Stimulated activated CD8-positive, alpha-beta memory T cell treated with anti-CD3 and anti-CD28 coated beads, Interleukin-15, amount 100 ng/mL, for 24 hours (primary cell): ENCODE measurements around the gene OR11H7.
"Not testable (repeated sequence)": the region's sequence is repeated elsewhere in the genome, so short reads cannot be mapped to it uniquely, and the experiment has no call there.

Source experiments
- DNase-seq: peaks from one replicate; pipeline ENCODE4 v3.0.0-alpha.2; 2020; ENCODE audit warnings: low read depth

Gene OR11H7

DNA sequence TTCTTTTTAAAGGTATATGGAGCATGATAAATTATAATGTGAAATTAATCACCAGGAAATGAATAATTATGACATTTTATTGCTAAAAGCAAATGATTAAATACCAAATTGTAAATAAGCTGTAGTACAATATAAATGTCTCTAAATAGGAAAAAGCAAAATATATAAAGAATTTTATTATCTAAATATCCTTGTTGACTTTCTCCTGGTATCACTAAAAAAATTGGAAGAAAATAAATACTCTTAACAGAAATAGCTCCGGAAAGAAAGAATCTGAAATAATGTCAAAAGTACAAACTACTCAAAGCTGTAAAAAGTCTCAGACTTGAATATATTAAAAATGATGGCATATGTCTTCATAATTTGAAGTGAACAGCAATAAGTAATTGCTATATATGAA is at the start of gene OR11H7:
OR11H7 (plus strand) TSS at position 301 of the 400 bp plus-strand sequence.
- DNase-seq: no peak

- DNase-seq: no peak
Measured at GRCh38 chr14:20179218-20179617, 49.6 kb upstream of the OR11H7 start.

DNA sequence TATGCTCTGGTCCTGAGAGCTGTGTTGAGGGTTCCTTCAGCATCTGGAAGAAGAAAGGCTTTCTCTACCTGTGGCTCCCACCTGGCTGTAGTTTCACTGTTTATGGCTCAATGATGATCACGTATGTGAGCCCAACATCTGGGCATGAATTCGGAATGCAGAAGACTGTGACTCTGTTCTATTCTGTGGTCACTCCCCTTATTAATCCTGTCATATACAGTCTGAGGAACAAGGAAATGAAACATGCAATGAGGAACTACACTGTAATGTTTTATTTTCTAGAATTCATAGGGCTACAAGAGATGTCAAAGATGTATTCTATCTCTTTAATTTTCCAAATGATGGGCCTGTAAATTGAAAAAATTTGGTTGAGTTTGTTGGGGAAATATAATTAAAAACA is 48.9 kb upstream of the OR11H7 start:
- no peak for DNase-seq

DNA sequence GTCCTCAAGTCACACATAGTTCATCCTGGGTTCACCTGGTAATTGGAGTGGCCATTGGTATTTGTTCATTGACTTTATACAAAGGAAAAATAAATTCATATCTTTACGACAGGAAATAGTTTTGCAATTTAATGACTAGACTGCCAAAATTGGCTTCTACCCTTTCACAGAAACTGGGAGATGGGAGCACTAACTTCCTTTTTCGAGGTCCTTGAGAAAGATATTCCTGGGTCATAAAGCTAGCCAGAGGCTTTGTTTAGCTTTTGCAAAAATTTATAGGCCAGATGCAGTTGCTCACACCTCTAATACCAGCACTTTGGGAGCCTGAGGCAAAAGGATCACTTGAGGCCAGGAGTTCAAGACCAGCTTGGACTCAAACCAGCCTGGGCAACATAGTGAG is 48.3 kb upstream of the OR11H7 start:
- no peak for DNase-seq

DNA sequence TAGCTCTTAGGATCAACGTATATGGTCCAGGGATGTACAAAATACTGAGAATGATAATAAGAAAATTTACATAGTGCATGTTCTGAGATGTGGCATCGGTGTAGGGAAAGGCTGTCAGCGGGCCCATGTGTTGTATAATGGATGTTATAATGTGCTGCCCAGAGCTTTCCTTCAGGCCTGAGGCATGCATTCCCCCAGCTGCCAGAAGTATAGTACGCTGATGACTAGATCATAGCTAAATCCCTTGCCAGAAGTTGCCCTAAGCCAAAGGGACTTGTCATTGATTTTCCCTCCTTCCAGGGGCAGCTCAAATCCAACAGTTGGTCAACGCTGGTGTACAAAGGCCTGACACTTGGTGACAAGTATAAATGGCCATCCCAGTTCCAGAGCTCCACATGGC is 44.6 kb upstream of the OR11H7 start:
- DNase-seq: no peak

- no peak for DNase-seq
Measured at GRCh38 chr14:20190596-20190995, 38.2 kb upstream of the OR11H7 start, which contains the start of gene OR11G2. OR11G2 (plus strand) TSS chr14:20190896; CDS start chr14:20197438, 6,542 bp downstream.

DNA sequence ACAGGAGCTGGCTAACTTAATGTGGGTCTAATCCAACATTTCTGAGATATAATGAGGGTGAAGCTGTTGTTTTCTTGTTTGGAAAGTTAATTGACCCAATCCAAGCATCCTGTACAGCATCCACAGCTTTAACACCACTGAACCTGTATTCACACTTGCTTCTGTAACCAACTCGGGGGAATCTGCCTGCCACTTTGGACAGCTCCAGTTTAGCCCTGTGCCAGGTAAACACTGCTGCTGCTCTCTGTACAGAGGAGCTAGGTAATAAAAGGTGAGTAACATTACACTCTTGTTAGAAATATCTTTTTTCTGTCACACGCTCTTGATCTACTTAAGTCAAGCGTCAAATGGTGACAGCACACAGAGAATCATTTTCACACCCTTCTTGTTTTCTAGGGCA is 37.4 kb upstream of the OR11H7 start:
- DNase-seq: no peak

DNA sequence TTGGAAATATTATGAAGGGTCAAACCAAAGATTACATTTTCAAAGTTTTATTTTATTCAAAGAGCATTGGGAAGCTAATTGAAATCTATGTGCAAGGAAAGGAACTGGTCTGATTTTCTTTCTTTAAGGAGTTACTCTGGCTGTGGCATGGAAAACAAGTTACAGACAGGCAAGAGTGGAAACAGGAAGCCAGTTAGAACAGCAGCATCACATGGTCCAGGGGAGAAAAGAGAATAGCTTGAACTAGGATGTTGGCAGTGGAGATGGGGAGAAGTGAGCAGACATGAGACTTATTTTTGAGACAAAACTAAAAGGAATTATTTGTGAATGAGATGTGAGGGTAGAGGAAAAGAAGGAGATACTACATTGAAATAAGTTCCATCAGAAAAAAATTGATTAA is 34.7 kb upstream of the OR11H7 start:
- no peak for DNase-seq

DNA sequence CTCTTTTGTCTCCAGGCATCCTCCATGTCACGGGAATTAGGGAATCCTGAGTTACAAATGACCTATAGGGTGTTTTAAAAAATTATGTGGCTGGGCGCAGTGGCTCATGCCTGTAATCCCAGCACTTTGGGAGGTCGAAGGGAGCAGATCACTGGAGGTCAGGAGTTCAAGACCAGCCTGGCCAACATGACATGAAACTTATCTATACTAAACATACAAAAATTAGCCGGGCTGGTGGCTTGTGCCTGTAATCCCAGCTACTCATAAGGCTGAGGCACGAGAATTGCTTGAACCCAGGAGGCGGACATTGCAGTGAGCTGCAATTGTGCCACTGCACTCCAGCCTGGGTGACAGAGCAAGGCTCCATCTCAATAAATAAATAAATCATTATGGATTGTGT is 33.6 kb upstream of the OR11H7 start:
- DNase-seq: not testable (repeated sequence)

DNA sequence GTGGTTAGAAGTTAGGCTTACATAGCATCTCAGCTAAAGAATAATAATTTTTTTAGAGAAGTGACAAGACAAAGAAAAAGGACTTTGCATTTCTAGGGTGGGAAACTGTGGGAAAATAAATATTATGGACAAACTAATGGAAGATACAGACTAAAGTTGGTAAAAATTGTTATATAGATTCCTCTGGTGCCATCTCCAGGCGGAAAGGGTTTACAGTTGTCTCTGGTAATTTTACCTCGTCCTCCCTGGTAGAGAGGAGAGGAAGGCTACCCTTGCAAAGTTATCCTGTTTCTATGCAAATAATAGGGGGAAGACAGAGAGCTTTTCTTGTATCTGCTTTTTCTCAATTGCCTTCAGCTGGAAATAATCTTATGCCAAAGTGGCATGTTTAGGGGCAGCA is 32.9 kb upstream of the OR11H7 start:
- DNase-seq: no peak

DNA sequence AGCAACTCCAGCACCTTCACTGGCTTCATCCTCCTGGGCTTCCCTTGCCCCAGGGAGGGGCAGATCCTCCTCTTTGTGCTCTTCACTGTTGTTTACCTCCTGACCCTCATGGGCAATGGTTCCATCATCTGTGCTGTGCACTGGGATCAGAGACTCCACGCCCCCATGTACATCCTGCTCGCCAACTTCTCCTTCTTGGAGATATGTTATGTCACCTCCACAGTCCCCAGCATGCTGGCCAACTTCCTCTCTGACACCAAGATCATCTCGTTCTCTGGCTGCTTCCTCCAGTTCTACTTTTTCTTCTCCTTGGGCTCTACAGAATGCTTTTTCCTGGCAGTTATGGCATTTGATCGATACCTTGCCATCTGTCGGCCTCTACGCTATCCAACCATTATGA is 31.3 kb upstream of the OR11H7 start:
- no peak for DNase-seq

GRCh38 chr14:20198991-20199390 is 29.8 kb upstream of the OR11H7 start:
- no peak for DNase-seq

GRCh38 chr14:20204721-20205120 is 24.1 kb upstream of the OR11H7 start:
- DNase-seq: no peak

DNA sequence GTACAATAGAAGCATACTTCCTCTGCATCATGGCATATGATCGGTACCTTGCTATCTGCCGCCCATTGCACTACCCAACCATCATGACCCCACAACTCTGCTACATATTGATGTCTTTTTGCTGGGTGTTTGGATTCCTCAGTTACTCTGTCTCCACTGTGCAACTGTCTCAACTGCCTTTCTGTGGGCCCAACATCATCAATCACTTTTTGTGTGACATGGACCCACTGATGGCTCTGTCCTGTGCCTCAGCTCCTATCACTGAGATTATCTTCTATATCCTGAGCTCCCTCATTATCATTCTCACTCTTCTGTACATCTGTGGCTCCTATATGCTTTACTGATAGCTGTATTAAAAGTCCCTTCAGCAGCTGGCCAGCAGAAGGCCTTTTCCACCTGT is 19.2 kb upstream of the OR11H7 start:
- DNase-seq: no peak

GRCh38 chr14:20212406-20212805 is 16.4 kb upstream of the OR11H7 start:
- not testable (repeated sequence) for DNase-seq

- DNase-seq: no peak
Measured at GRCh38 chr14:20215196-20215595, 13.6 kb upstream of the OR11H7 start.

GRCh38 chr14:20219033-20219432 is 9.7 kb upstream of the OR11H7 start:
- no peak for DNase-seq

- DNase-seq: no peak
Measured at GRCh38 chr14:20223410-20223809, 5.4 kb upstream of the OR11H7 start, which contains the start of gene OR11H6. OR11H6 (plus strand) TSS chr14:20223710; CDS start chr14:20223710, 0 bp downstream.

DNA sequence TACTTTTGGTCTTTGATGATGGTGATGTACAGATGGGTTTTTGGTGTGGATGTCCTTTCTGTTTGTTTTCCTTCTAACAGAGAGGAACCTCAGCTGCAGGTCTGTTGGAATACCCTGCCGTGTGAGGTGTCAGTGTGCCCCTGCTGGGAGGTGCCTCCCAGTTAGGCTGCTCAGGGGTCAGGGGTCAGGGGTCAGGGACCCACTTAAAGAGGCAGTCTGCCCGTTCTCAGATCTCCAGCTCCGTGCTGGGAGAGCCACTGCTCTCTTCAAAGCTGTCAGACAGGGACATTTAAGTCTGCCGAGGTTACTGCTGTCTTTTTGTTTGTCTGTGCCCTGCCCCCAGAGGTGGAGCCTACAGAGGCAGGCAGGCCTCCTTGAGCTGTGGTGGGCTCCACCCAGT is 6.6 kb downstream of the OR11H7 start:
- not testable (repeated sequence) for DNase-seq

- no peak for DNase-seq
Measured at GRCh38 chr14:20247646-20248246, 19.0 kb downstream of the OR11H7 start.

DNA sequence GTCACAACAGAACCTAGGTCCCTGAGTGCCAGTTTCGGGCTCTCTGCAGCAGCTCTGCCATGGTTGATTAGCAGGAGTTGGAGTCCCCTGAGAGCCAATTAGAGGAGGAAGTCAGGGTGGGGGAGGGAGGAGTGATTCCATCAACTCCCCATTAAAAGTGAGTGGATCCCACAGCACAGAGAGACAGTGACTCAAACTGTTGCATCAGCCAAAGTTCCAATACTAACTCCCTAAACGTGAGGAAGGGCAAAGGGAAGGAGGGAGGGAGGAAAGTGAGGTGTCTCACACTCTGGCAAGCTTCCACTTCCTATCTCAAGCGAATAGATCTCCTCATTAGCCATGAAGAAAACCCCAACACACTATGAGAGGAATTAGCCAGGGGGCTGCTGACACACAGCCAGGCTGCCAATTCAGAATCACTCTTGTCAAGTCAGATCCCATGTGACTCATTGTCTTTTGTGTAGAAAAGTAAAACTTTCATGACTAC is 33.9 kb downstream of the OR11H7 start:
- DNase-seq: no peak

GRCh38 chr14:20264361-20264760 is 35.6 kb downstream of the OR11H7 start:
- not testable (repeated sequence) for DNase-seq

- DNase-seq: no peak
Measured at GRCh38 chr14:20274062-20274461, 45.3 kb downstream of the OR11H7 start.

- DNase-seq: no peak
Measured at GRCh38 chr14:20277409-20277808, 48.6 kb downstream of the OR11H7 start.
